BLaER1 (cell line): ENCODE results near the gene OR4M1.
"Not testable (repeated sequence)": the region's sequence is repeated elsewhere in the genome, so short reads cannot be mapped to it uniquely, and the experiment has no call there.

Experiments
- H3K27ac ChIP-seq: shearing (Covaris generic); formaldehyde crosslinking; 2 replicates; pipeline ENCODE4 v1.8.1; 2022
- H3K27me3 ChIP-seq: shearing (Covaris generic); formaldehyde crosslinking; 2 replicates; pipeline ENCODE4 v1.8.1; 2022
- H3K36me3 ChIP-seq: shearing (Covaris generic); formaldehyde crosslinking; 2 replicates; pipeline ENCODE4 v1.8.1; 2022
- H3K4me1 ChIP-seq: shearing (Covaris generic); formaldehyde crosslinking; 2 replicates; pipeline ENCODE4 v1.8.1; 2022
- H3K4me2 ChIP-seq: shearing (Covaris generic); formaldehyde crosslinking; 2 replicates; pipeline ENCODE4 v1.8.1; 2022
- H3K4me3 ChIP-seq: shearing (Covaris generic); formaldehyde crosslinking; 2 replicates; pipeline ENCODE4 v1.8.1; 2022
- H3K9ac ChIP-seq: shearing (Covaris generic); formaldehyde crosslinking; 2 replicates; pipeline ENCODE4 v1.8.1; 2022
- H3K9me3 ChIP-seq: shearing (Covaris generic); formaldehyde crosslinking; 2 replicates; pipeline ENCODE4 v1.8.1; 2022
- H4K20me1 ChIP-seq: shearing (Covaris generic); formaldehyde crosslinking; 2 replicates; pipeline ENCODE4 v1.8.1; 2022
- Cebpa-rat ChIP-seq: shearing (Covaris generic); IDR thresholded peaks from 2 replicates; pipeline ENCODE4 v1.8.1; 2022

Gene OR4M1

DNA sequence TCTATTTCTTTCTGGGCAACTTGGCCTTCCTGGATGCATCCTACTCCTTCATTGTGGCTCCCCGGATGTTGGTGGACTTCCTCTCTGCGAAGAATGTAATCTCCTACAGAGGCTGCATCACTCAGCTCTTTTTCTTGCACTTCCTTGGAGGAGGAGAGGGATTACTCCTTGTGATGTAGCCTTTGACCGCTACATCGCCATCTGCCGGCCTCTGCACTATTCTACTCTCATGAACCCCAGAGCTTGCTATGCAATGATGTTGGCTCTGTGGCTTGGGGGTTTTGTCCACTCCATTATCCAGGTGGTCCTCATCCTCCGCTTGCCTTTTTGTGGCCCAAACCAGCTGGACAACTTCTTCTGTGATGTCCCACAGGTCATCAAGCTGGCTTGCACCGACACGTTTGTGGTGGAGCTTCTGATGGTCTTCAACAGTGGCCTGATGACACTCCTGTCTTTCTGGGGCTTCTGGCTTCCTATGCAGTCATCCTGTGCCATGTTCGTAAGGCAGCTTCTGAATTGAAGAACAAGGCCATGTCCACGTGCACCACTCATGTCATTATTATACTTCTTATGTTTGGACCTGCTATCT is 23.3 kb downstream of the OR4M1 start:
- not testable (repeated sequence) for H3K27ac ChIP-seq, H3K36me3 ChIP-seq, H3K4me1 ChIP-seq, H3K9me3 ChIP-seq, H3K4me2 ChIP-seq, H4K20me1 ChIP-seq, H3K4me3 ChIP-seq, H3K27me3 ChIP-seq, H3K9ac ChIP-seq

DNA sequence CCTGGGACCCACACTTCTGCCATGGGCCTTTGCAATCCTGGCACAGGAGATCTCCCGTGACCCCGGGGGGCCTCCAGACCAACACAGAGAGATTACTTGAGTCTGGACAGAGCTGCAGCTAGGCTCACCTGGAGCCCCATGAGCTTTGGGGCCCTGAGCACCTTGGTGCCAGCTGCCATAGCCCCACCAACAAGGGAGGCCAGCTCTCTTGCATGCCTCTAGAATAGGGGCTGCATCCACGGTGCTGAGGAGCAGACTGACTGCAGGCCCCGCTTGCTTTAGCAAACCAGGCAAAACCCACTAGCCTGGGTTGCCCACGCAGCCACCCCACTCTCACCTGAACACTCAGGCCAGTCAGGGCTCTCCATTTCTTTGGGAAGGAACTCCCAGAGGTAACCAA is 26.6 kb downstream of the OR4M1 start:
- H3K27ac ChIP-seq: no peak overlapping the region
- no peaks in the 10 kb centered on the region for H3K4me1 ChIP-seq
- H3K36me3 ChIP-seq: no peaks in the 10 kb centered on the region
- no peak overlapping the region for H3K4me2 ChIP-seq
- H3K9me3 ChIP-seq: no peaks in the 10 kb centered on the region
- no peak overlapping the region for H3K9ac ChIP-seq
- H3K4me3 ChIP-seq: no peak overlapping the region
- no peaks in the 10 kb centered on the region for H4K20me1 ChIP-seq
- H3K27me3 ChIP-seq: no peaks in the 10 kb centered on the region
- TF ChIP-seq Cebpa-rat: no peak

DNA sequence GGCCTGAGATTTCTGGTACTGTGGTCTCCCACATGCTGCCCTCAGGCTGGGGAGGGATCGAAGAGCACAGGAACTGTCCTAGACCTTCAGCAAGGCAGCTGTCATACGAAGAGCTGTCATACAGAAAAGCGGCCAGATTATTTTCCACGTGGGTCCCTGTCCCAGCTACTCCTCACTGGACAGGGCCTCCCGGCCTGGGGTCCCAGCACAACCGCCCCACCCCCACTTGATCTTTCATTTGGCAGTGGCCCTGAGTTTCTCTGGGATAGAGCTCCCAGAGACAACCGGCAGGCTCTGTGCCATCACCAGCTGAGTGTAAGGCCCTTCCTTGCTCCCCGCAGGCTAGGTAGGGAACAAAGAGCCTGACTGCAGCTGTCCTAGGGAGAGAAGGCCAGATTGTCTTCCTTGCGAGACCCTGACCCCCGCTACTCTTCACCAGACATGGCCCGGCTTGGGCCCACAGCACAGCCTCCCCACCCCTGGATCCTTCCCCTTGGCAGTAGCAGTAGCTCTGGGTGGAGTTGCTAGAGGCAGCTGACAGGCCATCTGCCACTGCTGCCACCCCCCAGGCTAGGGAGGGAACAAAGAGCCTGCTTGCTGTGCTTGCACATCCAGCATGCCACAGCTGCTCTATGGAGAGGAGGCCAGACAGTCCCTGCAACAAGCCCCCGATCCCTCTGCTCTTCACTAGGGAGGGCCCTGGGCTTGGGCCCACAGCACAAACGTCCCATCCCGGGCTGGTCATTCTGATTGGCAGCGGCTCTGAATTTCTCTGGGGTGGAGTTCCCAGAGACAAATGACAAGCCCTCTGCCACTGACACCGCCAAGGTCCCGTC is 27.2 kb downstream of the OR4M1 start:
- Histone ChIP-seq H3K4me1 (no peaks in the 10 kb centered on the region), H3K36me3 (no peaks in the 10 kb centered on the region), H3K4me3 (no peak overlapping the region), H3K9ac (no peak overlapping the region), H3K27me3 (no peaks in the 10 kb centered on the region), H4K20me1 (no peaks in the 10 kb centered on the region), H3K27ac (no peak overlapping the region), H3K9me3 (no peaks in the 10 kb centered on the region), H3K4me2 (no peak overlapping the region)
- TF ChIP-seq Cebpa-rat: no peak

GRCh38 chr14:19801118-19801464 is 27.8 kb downstream of the OR4M1 start:
- no peak for TF ChIP-seq Cebpa-rat
- no peak overlapping the region for H3K9ac ChIP-seq
- no peaks in the 10 kb centered on the region for H4K20me1 ChIP-seq
- H3K4me2 ChIP-seq: no peak overlapping the region
- H3K9me3 ChIP-seq: no peaks in the 10 kb centered on the region
- no peak overlapping the region for H3K27ac ChIP-seq
- H3K4me1 ChIP-seq: no peaks in the 10 kb centered on the region
- no peaks in the 10 kb centered on the region for H3K36me3 ChIP-seq
- H3K27me3 ChIP-seq: no peaks in the 10 kb centered on the region
- H3K4me3 ChIP-seq: no peak overlapping the region

DNA sequence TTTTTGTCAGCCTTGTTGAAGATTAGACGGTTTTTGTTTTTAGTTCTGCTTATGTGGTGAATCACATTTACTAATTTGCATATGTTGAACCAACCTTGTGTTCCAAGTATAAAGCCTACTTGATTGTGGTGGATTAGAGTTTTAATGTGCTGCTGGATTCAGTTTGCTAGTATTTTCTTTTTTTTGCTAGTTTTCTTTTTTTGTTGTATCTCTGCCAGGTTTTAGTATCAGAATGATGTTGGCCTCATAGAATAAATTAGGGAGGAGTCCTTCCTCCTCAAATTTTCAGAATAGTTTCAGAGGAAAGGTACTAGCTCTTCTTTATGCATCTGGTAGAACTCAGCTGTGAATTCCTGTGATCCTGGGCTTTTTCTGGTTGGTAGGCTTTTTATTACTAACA is 30.2 kb downstream of the OR4M1 start, which contains the start of gene OR4N2:
OR4N2 (plus strand) TSS at position 301 of the 400 bp plus-strand sequence. CDS start 23,679 bp downstream, outside the sequence.
- not testable (repeated sequence) for H3K4me1 ChIP-seq, H3K9me3 ChIP-seq, H3K36me3 ChIP-seq, H3K4me2 ChIP-seq, H3K4me3 ChIP-seq, H3K9ac ChIP-seq, H3K27me3 ChIP-seq, H4K20me1 ChIP-seq, H3K27ac ChIP-seq

DNA sequence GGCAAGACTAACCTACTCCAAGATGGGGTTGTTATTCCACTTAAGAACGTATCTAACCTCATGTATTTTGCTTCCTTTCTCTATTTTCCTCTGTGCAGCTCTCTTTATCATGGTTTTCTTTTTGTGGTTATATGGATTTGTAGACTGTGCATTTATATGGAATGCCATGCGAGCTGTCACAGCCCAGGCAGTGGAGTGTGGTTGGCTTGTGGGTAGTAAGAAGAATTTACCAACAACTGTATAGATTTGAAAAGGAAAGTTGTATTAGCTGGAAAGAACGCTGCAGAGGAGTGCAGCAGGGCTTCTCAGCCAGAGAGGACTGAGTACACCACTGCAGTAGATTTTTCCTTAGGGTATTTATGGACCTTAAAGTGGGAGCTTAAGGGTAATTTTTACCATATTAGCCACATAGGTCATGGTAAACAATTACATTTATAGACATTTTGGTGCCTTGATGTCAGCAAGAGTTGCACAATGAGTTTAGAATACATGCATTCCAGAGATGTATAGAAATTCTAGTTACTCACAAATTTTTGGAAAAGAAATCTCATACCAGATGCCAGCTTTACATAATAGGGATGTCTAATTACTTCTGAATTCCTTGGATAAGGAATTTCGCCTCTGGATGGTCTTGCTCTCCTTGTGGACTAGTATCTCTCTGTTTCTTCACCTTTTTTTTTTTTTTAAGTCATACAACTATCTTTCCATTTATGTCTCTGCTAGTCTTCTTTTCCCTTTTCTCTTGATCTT is 40.0 kb downstream of the OR4M1 start:
- not testable (repeated sequence) for H3K27me3 ChIP-seq, H3K4me3 ChIP-seq, H3K4me1 ChIP-seq, H3K9me3 ChIP-seq, H3K4me2 ChIP-seq, H3K27ac ChIP-seq, H3K9ac ChIP-seq, H3K36me3 ChIP-seq, H4K20me1 ChIP-seq

DNA sequence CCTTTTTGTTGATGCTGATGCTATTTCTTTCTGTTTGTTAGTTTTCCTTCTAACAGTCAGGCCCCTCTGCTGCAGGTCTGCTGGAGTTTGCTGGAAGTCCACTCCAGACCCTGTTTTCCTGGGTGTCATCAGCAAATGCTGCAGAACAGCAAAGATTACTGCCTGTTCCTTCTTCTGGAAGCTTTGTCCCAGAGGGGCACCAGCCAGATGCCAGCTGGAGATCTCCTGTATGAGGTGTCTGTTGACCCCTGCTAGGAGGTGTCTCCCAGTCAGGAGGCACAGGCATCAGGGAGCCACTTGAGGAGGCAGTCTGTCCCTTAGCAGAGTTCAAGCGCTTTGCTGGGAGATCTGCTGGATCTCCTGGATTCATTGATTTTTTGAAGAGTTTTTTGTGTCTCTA is 46.6 kb downstream of the OR4M1 start:
- not testable (repeated sequence) for H4K20me1 ChIP-seq, H3K27ac ChIP-seq, H3K9me3 ChIP-seq, H3K4me1 ChIP-seq, H3K4me2 ChIP-seq, H3K9ac ChIP-seq, H3K27me3 ChIP-seq, H3K36me3 ChIP-seq, H3K4me3 ChIP-seq

DNA sequence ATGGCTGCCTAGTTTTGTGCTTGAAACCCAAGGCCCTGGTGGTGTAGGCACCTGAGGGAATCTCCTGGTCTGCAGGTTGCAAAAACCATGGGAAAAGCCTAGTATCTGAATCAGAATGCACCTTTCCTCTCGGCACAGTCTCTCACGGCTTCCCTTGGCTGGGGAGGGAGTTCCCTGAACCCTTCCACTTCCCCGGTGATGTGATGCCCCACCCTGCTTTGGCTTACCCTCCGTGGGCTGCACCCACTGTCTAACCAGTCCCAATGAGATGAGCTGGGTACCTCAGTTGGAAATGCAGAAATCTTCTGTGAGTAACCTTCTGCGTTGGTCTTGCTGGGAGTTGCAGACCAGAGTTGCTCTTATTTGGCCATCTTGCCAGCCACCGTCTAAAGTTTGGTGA is 47.7 kb downstream of the OR4M1 start:
- H3K27me3 ChIP-seq, H3K9ac ChIP-seq, H4K20me1 ChIP-seq, H3K27ac ChIP-seq, H3K4me2 ChIP-seq, H3K4me3 ChIP-seq, H3K9me3 ChIP-seq, H3K36me3 ChIP-seq, H3K4me1 ChIP-seq: not testable (repeated sequence)

- no peak for TF ChIP-seq Cebpa-rat
- Histone ChIP-seq H4K20me1 (no peaks in the 10 kb centered on the region), H3K9ac (no peak overlapping the region), H3K4me1 (no peaks in the 10 kb centered on the region), H3K4me3 (no peak overlapping the region), H3K9me3 (no peaks in the 10 kb centered on the region), H3K4me2 (no peak overlapping the region), H3K27me3 (no peaks in the 10 kb centered on the region), H3K36me3 (no peaks in the 10 kb centered on the region), H3K27ac (no peak overlapping the region)
Measured at GRCh38 chr14:19823178-19823577, 49.9 kb downstream of the OR4M1 start.

DNA sequence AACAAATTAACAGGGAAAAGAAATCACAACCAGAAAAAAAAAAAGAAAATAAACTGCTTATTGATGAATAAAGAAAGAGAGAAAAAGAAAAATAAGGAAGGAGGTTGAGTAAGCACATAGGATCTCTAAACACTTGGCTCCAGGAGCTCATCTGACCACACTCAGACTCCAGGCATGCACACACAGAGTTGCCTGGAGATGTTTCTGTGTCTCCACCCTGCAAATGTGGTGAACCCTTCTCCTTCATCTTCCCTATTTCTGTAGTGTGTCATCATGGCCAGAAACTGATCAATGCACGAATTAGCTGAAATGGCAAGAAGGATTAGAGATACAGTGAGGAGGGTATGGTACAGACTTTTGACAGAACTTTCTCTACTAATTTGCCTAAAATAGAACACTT is 50.5 kb downstream of the OR4M1 start:
- Histone ChIP-seq H3K4me2 (no peak overlapping the region), H3K27ac (no peak overlapping the region), H3K4me1 (no peaks in the 10 kb centered on the region), H3K36me3 (no peaks in the 10 kb centered on the region), H3K9me3 (no peaks in the 10 kb centered on the region), H3K27me3 (no peaks in the 10 kb centered on the region), H3K9ac (no peak overlapping the region), H4K20me1 (no peaks in the 10 kb centered on the region), H3K4me3 (no peak overlapping the region)
- no peak for TF ChIP-seq Cebpa-rat

- not testable (repeated sequence) for H3K4me3 ChIP-seq, H3K9ac ChIP-seq, H3K27me3 ChIP-seq, H4K20me1 ChIP-seq, H3K4me2 ChIP-seq, H3K27ac ChIP-seq, H3K36me3 ChIP-seq, H3K4me1 ChIP-seq, H3K9me3 ChIP-seq
Measured at GRCh38 chr14:19827626-19828244, 54.4 kb downstream of the OR4M1 start.
